C4-2B (cell line): ENCODE data around the gene EME1.

Source experiments
- CTCF ChIP-seq: fragments of 450-650 bp; conservative IDR thresholded peaks from 2 replicates; pipeline ENCODE4 v1.5.1; 2017; ENCODE audit warnings: mild to moderate bottlenecking
- ZFX ChIP-seq: fragments of 450-650 bp; IDR thresholded peaks from 2 replicates; pipeline ENCODE4 v1.6.1; 2017

GRCh38 chr17:50426814-50427787 is 54.1 kb downstream of the EME1 start:
- no peak; the same call in 1 of the 2 replicates for TF ChIP-seq CTCF
- TF ChIP-seq ZFX = no peak
